ENCODE measurements around the gene NT5C2. TPM values are rescaled to one million over a fixed set of nuclear protein-coding genes. Genes with fewer than 3 reads are reported as not detected.
"Not testable (repeated sequence)": the region's sequence is repeated elsewhere in the genome, so short reads cannot be mapped to it uniquely, and the experiment has no call there.

Gene NT5C2
- total RNA-seq, 1 experiment from 2014 or later: 76.1 TPM

- H3K27me3 Mint-ChIP-seq (ENCODE audit: low read depth): no peaks in the 10 kb centered on the region
- ChIA-PET CTCF (interaction anchor here (1.5 to 2.3 kb wide), 2 partner anchors 98 to 104 kb away, joined by 7 to 8 read pairs; no protein-coding TSS in a partner anchor), POLR2A (no interaction called here)
- no peak overlapping the region for H3K4me3 Mint-ChIP-seq
- H3K36me3 Mint-ChIP-seq: peaks cover 32% of the 10 kb centered on the region
- ATAC-seq (no peak), DNase-seq (ENCODE audit: low spot score) (no peak)
- H3K27ac Mint-ChIP-seq: no peak overlapping the region; the same call in 1 of the 2 replicates
- TF ChIP-seq NFYB (CRISPR knock-in tag; conservative IDR thresholded peaks at IDR 0.05; ENCODE audit: low read depth) (no peak), ATF1 (CRISPR knock-in tag; IDR thresholded peaks at IDR 0.05) (no peak), ZNF396 (CRISPR knock-in tag; IDR thresholded peaks at IDR 0.05; ENCODE audit: borderline replicate concordance) (no peak), ZNF423 (CRISPR knock-in tag; IDR thresholded peaks at IDR 0.05) (no peak), CDX4 (CRISPR knock-in tag; IDR thresholded peaks at IDR 0.05; ENCODE audit: borderline replicate concordance) (no peak)
- peaks cover 6% of the 10 kb centered on the region for H3K9me3 Mint-ChIP-seq
- peaks cover 3% of the 10 kb centered on the region for H3K4me1 Mint-ChIP-seq
Measured at GRCh38 chr10:103140469-103140868, 52.6 kb downstream of the NT5C2 start.

- Mint-ChIP-seq H3K4me1 (no peaks in the 10 kb centered on the region), H3K27ac (no peak overlapping the region), H3K36me3 (peaks cover 37% of the 10 kb centered on the region), H3K4me3 (no peak overlapping the region), H3K27me3 (ENCODE audit: low read depth) (no peaks in the 10 kb centered on the region), H3K9me3 (peaks cover 13% of the 10 kb centered on the region)
- no peak for ATAC-seq
- POLR2A ChIA-PET: no interaction called here
- TF ChIP-seq TCF7 (CRISPR knock-in tag; IDR thresholded peaks at IDR 0.05; ENCODE audit: low read depth): no peak
- no peak for DNase-seq (ENCODE audit: low spot score)
- CTCF ChIA-PET: interaction anchor here (2.3 kb wide), 1 partner anchor 99 kb away, joined by 8 read pairs; no protein-coding TSS in a partner anchor
Measured at GRCh38 chr10:103139803-103140202, 53.3 kb downstream of the NT5C2 start.

GRCh38 chr10:103135168-103135567 is 57.9 kb downstream of the NT5C2 start:
- ChIA-PET POLR2A (interaction anchor here (0.6 kb wide), 1 partner anchor 10 kb away, joined by 4 read pairs; no protein-coding TSS in a partner anchor), CTCF (interaction anchor here (1.0 to 2.1 kb wide), 2 partner anchors 104 to 109 kb away, joined by 4 to 5 read pairs; no protein-coding TSS in a partner anchor)
- H3K9me3 Mint-ChIP-seq: peaks cover 38% of the 10 kb centered on the region
- ATAC-seq; H3K27me3 Mint-ChIP-seq (ENCODE audit: low read depth); DNase-seq (ENCODE audit: low spot score); H3K27ac Mint-ChIP-seq; H3K4me3 Mint-ChIP-seq; H3K4me1 Mint-ChIP-seq: not testable (repeated sequence)
- peaks cover 73% of the 10 kb centered on the region for H3K36me3 Mint-ChIP-seq

GRCh38 chr10:103130910-103131309 is 62.2 kb downstream of the NT5C2 start:
- Mint-ChIP-seq H3K36me3 (peaks cover 61% of the 10 kb centered on the region), H3K27me3 (ENCODE audit: low read depth) (no peaks in the 10 kb centered on the region), H3K4me3 (no peak overlapping the region), H3K4me1 (no peaks in the 10 kb centered on the region; the same call in 1 of the 2 replicates), H3K9me3 (peaks cover 33% of the 10 kb centered on the region), H3K27ac (no peak overlapping the region)
- ATAC-seq (no peak), DNase-seq (ENCODE audit: low spot score) (no peak)
- POLR2A ChIA-PET: no interaction called here
- CTCF ChIA-PET: no interaction called here
- TF ChIP-seq AFF4 (CRISPR knock-in tag; IDR thresholded peaks at IDR 0.05; ENCODE audit: borderline replicate concordance) (no peak), HMGXB4 (CRISPR knock-in tag; IDR thresholded peaks at IDR 0.05) (no peak), SMAD3 (CRISPR knock-in tag; IDR thresholded peaks at IDR 0.05; ENCODE audit: borderline replicate concordance) (no peak), SMAD4 (CRISPR knock-in tag; IDR thresholded peaks at IDR 0.05) (no peak), ZNF317 (CRISPR knock-in tag; IDR thresholded peaks at IDR 0.05; ENCODE audit: borderline replicate concordance, low read depth) (no peak), FOXP1 (CRISPR knock-in tag; IDR thresholded peaks at IDR 0.05; ENCODE audit: borderline replicate concordance) (no peak), ZNF512 (CRISPR knock-in tag; IDR thresholded peaks at IDR 0.05; ENCODE audit: borderline replicate concordance) (no peak), RORB (CRISPR knock-in tag; IDR thresholded peaks at IDR 0.05) (no peak), CREB1 (CRISPR knock-in tag; IDR thresholded peaks at IDR 0.05) (no peak), ELF4 (CRISPR knock-in tag; IDR thresholded peaks at IDR 0.05; ENCODE audit: low read depth) (no peak), ZBTB21 (CRISPR knock-in tag; IDR thresholded peaks at IDR 0.05; ENCODE audit: borderline replicate concordance) (no peak), ZNF396 (CRISPR knock-in tag; IDR thresholded peaks at IDR 0.05; ENCODE audit: borderline replicate concordance) (no peak), MYBL2 (CRISPR knock-in tag; IDR thresholded peaks at IDR 0.05) (no peak), TEAD1 (CRISPR knock-in tag; IDR thresholded peaks at IDR 0.05) (no peak), ESRRA (CRISPR knock-in tag; IDR thresholded peaks at IDR 0.05; ENCODE audit: borderline replicate concordance) (no peak), NFYB (CRISPR knock-in tag; conservative IDR thresholded peaks at IDR 0.05; ENCODE audit: low read depth) (no peak), ZNF138 (CRISPR knock-in tag; conservative IDR thresholded peaks at IDR 0.05) (no peak)
